ENCODE results near the gene RBM38.

DNA sequence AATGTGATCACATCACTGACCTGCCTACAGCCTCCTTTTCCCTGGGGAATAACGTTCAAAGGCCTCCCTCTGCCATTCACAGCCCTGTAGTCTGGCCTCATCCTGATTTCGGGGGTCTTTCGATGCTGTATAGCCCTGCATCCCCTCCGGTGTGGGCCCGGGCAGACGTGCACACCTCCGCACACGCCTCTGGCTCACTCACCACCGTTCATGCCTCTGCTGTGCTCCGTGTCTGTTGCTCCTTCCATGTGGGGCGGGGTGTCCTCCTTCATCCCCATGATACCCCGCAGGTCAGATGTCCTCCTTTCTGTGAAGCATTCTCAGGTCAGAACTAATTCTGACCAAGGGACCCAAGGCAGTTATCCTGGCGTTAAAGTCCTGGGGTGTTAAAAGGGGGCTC is 13.8 kb upstream of the RBM38 start:
- TF ChIP-seq POLR2AphosphoS5 (IDR thresholded peaks at IDR 0.05) (no peak), POLR2A (IDR thresholded peaks at IDR 0.05) (no peak), EP300 (IDR thresholded peaks at IDR 0.05) (no peak)
- TF ChIP-seq, protein P1, sequence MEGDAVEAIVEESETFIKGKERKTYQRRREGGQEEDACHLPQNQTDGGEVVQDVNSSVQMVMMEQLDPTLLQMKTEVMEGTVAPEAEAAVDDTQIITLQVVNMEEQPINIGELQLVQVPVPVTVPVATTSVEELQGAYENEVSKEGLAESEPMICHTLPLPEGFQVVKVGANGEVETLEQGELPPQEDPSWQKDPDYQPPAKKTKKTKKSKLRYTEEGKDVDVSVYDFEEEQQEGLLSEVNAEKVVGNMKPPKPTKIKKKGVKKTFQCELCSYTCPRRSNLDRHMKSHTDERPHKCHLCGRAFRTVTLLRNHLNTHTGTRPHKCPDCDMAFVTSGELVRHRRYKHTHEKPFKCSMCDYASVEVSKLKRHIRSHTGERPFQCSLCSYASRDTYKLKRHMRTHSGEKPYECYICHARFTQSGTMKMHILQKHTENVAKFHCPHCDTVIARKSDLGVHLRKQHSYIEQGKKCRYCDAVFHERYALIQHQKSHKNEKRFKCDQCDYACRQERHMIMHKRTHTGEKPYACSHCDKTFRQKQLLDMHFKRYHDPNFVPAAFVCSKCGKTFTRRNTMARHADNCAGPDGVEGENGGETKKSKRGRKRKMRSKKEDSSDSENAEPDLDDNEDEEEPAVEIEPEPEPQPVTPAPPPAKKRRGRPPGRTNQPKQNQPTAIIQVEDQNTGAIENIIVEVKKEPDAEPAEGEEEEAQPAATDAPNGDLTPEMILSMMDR (IDR thresholded peaks at IDR 0.05) = no peak
